Suprapubic skin (tissue), 4 donors: ENCODE data around the gene GARNL3. TPM values are rescaled to one million over a fixed set of nuclear protein-coding genes. Genes with fewer than 3 reads are reported as not detected.

Experiments
- DNase-seq, 2 donors: peaks; one replicate each; pipeline ENCODE4 v3.0.0-alpha.2; 2019; ENCODE audit warnings: low spot score in 2 of 2
- H3K27ac ChIP-seq: fragments of 200-600 bp; sonication (generic); one replicate; pipeline ENCODE4 v1.5.1; 2019
- H3K27me3 ChIP-seq: fragments of 200-600 bp; sonication (generic); one replicate; pipeline ENCODE4 v1.5.1; 2019
- H3K36me3 ChIP-seq: fragments of 200-600 bp; sonication (generic); one replicate; pipeline ENCODE4 v1.5.1; 2019
- H3K4me1 ChIP-seq: fragments of 200-600 bp; sonication (generic); one replicate; pipeline ENCODE4 v1.5.1; 2019
- H3K4me3 ChIP-seq: fragments of 200-600 bp; sonication (generic); one replicate; pipeline ENCODE4 v1.5.1; 2019; ENCODE audit warnings: mild to moderate bottlenecking
- H3K9me3 ChIP-seq: fragments of 200-600 bp; sonication (generic); one replicate; pipeline ENCODE4 v1.5.1; 2019
- CTCF ChIP-seq, 2 donors: fragments of 200-600 bp in 1 of 2; fragments of 450-650 bp in 1 of 2; sonication (generic) in 1 of 2; IDR thresholded peaks; one replicate each; pipeline ENCODE4 v1.5.1; 2016 to 2019; ENCODE audit warnings: antibody characterized with exemption in 2 of 2, mild to moderate bottlenecking in 1 of 2, moderate library complexity in 1 of 2
- EP300 ChIP-seq: sonication (generic); formaldehyde crosslinking; IDR thresholded peaks from one replicate; pipeline ENCODE4 v1.6.1; 2017; ENCODE audit warnings: antibody characterized with exemption
- POLR2A ChIP-seq, 2 donors: fragments of 450-650 bp; IDR thresholded peaks; one replicate each; pipeline ENCODE4 v1.6.1; 2017; ENCODE audit warnings: antibody characterized with exemption in 2 of 2, mild to moderate bottlenecking in 2 of 2, moderate library complexity in 2 of 2
- POLR2AphosphoS5 ChIP-seq, 3 donors: sonication (generic); formaldehyde crosslinking; IDR thresholded peaks; one replicate each; pipeline ENCODE4 v1.6.1; 2017; ENCODE audit warnings: antibody characterized with exemption in 3 of 3
- WGBS: methylation state at CpG from one replicate; pipeline ENCODE4 v1.1.5; 2018; 5-methylcytosine and 5-hydroxymethylcytosine counted together
- total RNA-seq, 4 donors: library from RNA; depleted of rRNA; stranded (reverse); fragments of >200 nt; gene quantifications; one replicate each; pipeline ENCODE4 v1.1.0, GENCODE V29; 2016

The GARNL3 gene
- total RNA-seq, 4 donors from 2014 or later: 12.5 to 23.3 (median 18.4) TPM

DNA sequence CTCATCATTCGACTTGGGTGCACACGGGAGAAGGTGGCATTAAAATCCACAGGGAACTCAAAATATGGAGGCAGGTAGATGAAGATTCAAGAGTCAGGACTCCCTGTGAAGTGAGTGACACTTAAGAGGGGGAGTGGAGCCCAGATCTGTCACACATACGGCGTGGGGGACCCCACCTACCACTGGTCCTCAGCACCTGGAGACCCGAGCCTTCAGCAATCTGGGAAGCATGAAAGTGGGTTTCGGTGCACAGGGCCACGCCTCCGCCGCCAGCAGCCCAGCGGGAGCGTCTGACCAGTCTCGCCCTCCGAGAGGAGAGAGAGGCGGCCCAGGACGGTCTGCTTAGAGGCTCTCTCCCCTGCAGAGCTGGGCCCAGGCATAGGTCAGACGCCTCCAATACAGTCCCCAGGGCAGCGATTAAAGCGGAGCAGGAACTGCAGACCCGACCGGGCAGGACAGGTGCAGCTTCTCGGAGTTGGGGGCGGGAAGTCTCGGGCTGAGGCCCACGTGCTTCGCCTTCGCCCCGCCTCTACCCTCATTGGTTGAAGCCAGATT lies 131.8 kb downstream of the GARNL3 start:
- H3K36me3 ChIP-seq: peaks cover 5% of the 10 kb centered on the region
- H3K27ac ChIP-seq: peak overlapping the region; percentile 16
- no peaks in the 10 kb centered on the region for H3K9me3 ChIP-seq
- no peaks in the 10 kb centered on the region for H3K27me3 ChIP-seq
- no peak for DNase-seq
- 8% methylated on average over 9 of the region's 27 CpGs for WGBS
- peak overlapping the region; percentile 86 for H3K4me3 ChIP-seq
- TF ChIP-seq CTCF (IDR thresholded peaks at IDR 0.05) (no peak), POLR2AphosphoS5 (IDR thresholded peaks at IDR 0.05) (peak in 1 of 3 donors; percentile 7), POLR2A (IDR thresholded peaks at IDR 0.05) (no peak), EP300 (no peak)
- peaks cover 23% of the 10 kb centered on the region for H3K4me1 ChIP-seq

- TF ChIP-seq EP300: no peak
- peak in 2 of 3 donors; percentile 23 to 42 for TF ChIP-seq POLR2AphosphoS5 (IDR thresholded peaks at IDR 0.05)
- peak; percentile 20 to 22 for TF ChIP-seq POLR2A (IDR thresholded peaks at IDR 0.05)
- TF ChIP-seq CTCF (IDR thresholded peaks at IDR 0.05): peak in 1 of 2 donors; percentile 12
- DNase-seq: peak; percentile 99
- Histone ChIP-seq H3K27ac (peak within 1 kb of the TSS; percentile 85), H3K27me3 (no peaks in the 10 kb centered on the region), H3K4me3 (peak within 1 kb of the TSS; percentile 86), H3K4me1 (peaks cover 23% of the 10 kb centered on the region), H3K36me3 (peaks cover 8% of the 10 kb centered on the region), H3K9me3 (no peaks in the 10 kb centered on the region)
- WGBS: under 1% methylated on average over 22 of the region's 87 CpGs
Measured at GRCh38 chr9:127396808-127397645, 132.5 kb downstream of the GARNL3 start, which contains the start of gene SLC2A8. SLC2A8 (plus strand) TSS chr9:127397169; CDS start chr9:127397231, 62 bp downstream.

DNA sequence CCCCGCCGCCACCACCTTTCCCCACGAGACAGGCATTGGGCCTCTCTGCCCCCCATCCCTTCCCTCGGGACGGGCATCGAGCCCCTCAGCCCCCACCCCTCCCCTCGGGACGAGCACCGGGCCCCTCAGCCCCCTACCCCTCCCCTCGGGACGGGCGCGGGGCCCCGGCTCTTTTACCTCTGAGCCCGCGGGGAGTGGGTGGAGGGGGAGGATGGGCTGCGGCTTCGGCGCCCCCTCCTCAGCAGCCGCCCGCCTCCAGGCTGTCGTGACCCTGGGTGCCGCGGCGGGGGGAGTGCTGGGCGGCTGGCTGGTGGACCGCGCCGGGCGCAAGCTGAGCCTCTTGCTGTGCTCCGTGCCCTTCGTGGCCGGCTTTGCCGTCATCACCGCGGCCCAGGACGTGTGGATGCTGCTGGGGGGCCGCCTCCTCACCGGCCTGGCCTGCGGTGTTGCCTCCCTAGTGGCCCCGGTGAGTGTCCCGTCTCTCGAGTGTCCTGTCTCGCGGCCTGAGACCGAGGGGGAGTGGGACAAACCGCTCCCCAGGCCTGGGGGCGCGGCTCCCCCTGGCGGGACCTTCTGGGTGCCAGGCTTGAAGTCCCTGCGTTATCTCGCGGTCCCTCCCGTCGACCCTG lies 133.2 kb downstream of the GARNL3 start:
- Histone ChIP-seq H3K36me3 (peaks cover 13% of the 10 kb centered on the region), H3K27me3 (no peaks in the 10 kb centered on the region), H3K27ac (peak overlapping the region; percentile 85), H3K4me3 (peak overlapping the region; percentile 86), H3K4me1 (peaks cover 23% of the 10 kb centered on the region), H3K9me3 (no peaks in the 10 kb centered on the region)
- TF ChIP-seq POLR2AphosphoS5 (IDR thresholded peaks at IDR 0.05) (no peak), CTCF (IDR thresholded peaks at IDR 0.05) (peak; percentile 11 to 29)
- WGBS: 4% methylated on average over 23 of the region's 55 CpGs
- peak in 1 of 2 donors; percentile 81 for DNase-seq

DNA sequence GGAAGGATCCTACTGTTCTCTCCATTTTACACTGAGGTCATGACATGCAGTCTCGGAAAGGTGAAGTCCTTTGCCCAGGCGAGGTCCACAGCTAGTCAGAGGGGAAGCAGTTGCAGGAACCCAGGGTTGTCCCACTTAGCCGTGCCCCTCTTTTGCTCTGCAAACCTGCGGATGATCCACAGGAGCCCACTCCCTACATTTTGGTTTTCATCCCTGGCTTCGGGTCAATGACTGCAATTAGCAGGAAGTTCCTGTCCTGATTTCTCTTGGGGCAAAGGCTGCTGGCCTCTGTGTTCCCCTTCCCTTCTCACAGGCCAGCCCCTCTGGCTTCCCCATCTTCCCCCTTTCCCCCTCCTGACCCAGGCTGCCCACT lies 133.7 kb downstream of the GARNL3 start:
- H3K4me3 ChIP-seq: peak overlapping the region; percentile 86
- no peak for TF ChIP-seq POLR2A (IDR thresholded peaks at IDR 0.05)
- no peak overlapping the region for H3K27ac ChIP-seq
- DNase-seq: peak in 1 of 2 donors; percentile 56
- no peaks in the 10 kb centered on the region for H3K9me3 ChIP-seq
- 69% methylated on average over 5 of the region's 5 CpGs for WGBS
- peaks cover 13% of the 10 kb centered on the region for H3K36me3 ChIP-seq
- peaks cover 23% of the 10 kb centered on the region for H3K4me1 ChIP-seq
- no peaks in the 10 kb centered on the region for H3K27me3 ChIP-seq

DNA sequence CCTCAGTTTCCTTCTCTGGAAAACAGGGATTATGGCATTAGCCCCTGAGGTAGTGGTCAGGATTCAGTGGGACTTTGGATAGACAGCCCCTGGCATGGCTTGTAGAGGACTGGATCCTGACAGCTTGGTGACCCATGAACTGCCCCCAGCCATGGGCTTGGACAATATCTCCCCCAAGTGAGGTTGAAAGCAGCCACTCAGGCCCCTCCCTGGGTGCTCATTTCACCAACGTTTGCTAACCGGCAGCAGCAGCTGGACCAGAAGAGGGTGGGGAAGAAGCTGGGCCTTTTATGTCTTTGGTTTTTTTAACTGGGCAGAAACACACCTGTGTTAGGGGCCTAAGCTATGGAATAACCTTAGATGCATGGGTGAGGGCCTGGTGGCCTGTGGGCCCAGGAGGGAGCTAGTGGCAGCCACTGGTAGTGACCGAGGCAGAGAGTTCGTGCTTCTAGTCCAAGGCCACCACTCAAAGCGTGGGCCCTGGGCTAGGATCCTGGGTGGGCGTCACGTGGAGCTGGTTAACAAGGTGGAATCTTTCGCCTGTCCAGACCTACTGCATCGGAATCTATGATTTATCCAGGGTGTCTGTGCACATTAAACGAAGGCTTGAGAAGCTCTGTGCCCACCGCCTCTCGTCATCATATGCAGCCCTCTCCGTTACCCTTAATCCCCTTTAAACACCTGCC lies 134.3 kb downstream of the GARNL3 start:
- peaks cover 18% of the 10 kb centered on the region for H3K36me3 ChIP-seq
- no peaks in the 10 kb centered on the region for H3K27me3 ChIP-seq
- no peak for TF ChIP-seq CTCF (IDR thresholded peaks at IDR 0.05)
- no peak for TF ChIP-seq POLR2AphosphoS5 (IDR thresholded peaks at IDR 0.05)
- TF ChIP-seq POLR2A (IDR thresholded peaks at IDR 0.05): no peak
- TF ChIP-seq EP300: no peak
- H3K4me1 ChIP-seq: peaks cover 23% of the 10 kb centered on the region
- peak in 1 of 2 donors; percentile 67 for DNase-seq
- no peaks in the 10 kb centered on the region for H3K9me3 ChIP-seq
- no peak overlapping the region for H3K27ac ChIP-seq
- WGBS: 80% methylated on average over 10 of the region's 13 CpGs
- no peak overlapping the region for H3K4me3 ChIP-seq
